Liver (tissue), 3 donors: ENCODE measurements around the gene MAGED2.

Experiments used
- EGR1 ChIP-seq, 2 donors: IDR thresholded peaks; 2 replicates each; pipeline ENCODE4 v1.6.1; 2016 to 2018; ENCODE audit warnings: antibody characterized with exemption in 2 of 2, low read depth in 2 of 2
- FOXA2 ChIP-seq: IDR thresholded peaks from 2 replicates; pipeline ENCODE4 v1.6.1; 2016; ENCODE audit warnings: antibody characterized with exemption
- GABPA ChIP-seq, 2 donors: IDR thresholded peaks in 1 of 2; conservative IDR thresholded peaks in 1 of 2; 2 replicates each; pipeline ENCODE4 v1.6.1; 2016; ENCODE audit warnings: antibody characterized with exemption in 2 of 2, mild to moderate bottlenecking in 1 of 2, moderate library complexity in 1 of 2
- JUND ChIP-seq, 2 donors: IDR thresholded peaks; 2 replicates each; pipeline ENCODE4 v1.6.1; 2016; ENCODE audit warnings: antibody characterized with exemption in 2 of 2
- RAD21 ChIP-seq, 2 donors: IDR thresholded peaks; 2 replicates each; pipeline ENCODE4 v1.6.1; 2016; ENCODE audit warnings: antibody characterized with exemption in 2 of 2, mild to moderate bottlenecking in 2 of 2
- REST ChIP-seq: IDR thresholded peaks from 2 replicates; pipeline ENCODE4 v1.6.1; 2016; ENCODE audit warnings: antibody characterized with exemption, mild to moderate bottlenecking
- SP1 ChIP-seq: IDR thresholded peaks from 2 replicates; pipeline ENCODE4 v1.6.1; 2018; ENCODE audit warnings: antibody characterized with exemption, mild to moderate bottlenecking
- TAF1 ChIP-seq: conservative IDR thresholded peaks from 2 replicates; pipeline ENCODE4 v1.6.1; 2016; ENCODE audit warnings: antibody characterized with exemption, mild to moderate bottlenecking
- YY1 ChIP-seq: IDR thresholded peaks from 2 replicates; pipeline ENCODE4 v1.6.1; 2016; ENCODE audit warnings: antibody characterized with exemption, mild to moderate bottlenecking
- TF ChIP-seq, protein P1 (sequence below): fragments of 150-350 bp; IDR thresholded peaks from 2 replicates; pipeline ENCODE4 v1.5.1; 2017; ENCODE audit warnings: improper control_type of control experiment, low read depth, low read length; ENCODE audit not compliant: missing input control
- TF ChIP-seq, protein P2 (sequence below): IDR thresholded peaks from 2 replicates; pipeline ENCODE4 v1.6.1; 2016; ENCODE audit warnings: antibody characterized with exemption
- TF ChIP-seq, protein P3 (sequence below): IDR thresholded peaks from 2 replicates; pipeline ENCODE4 v1.6.1; 2016; ENCODE audit warnings: antibody characterized with exemption
- donor health status: healthy.
- donor health status: healthy.

DNA sequence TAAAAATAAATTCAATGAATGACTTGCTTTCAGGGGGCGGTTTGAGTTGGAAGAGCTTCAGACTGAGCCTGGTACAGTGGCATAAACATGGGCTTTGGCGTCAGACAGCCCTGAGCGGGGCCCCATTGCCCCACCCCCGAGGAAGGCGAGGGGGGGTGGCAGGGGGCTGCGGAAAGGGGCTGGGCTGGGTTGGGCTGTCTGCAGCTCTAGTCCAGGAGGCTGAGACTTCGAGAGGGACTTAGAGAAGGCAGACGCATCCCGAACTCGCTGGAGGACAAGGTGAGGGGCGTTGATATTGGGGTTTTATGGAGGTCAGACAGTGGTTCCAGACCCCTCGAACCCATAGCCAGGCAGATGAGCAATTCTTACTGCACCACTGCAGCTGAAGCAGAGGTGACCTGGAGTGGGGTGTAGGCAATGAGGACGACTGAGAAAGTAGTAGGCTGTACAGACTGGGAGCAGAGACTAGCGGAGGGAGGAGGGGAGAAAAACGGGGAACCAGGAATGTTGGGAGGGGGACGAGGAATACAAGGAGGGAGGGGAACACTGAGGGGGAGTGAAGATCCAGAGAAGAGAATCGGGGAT lies at the start of gene MAGED2:
- TF ChIP-seq, protein P1, sequence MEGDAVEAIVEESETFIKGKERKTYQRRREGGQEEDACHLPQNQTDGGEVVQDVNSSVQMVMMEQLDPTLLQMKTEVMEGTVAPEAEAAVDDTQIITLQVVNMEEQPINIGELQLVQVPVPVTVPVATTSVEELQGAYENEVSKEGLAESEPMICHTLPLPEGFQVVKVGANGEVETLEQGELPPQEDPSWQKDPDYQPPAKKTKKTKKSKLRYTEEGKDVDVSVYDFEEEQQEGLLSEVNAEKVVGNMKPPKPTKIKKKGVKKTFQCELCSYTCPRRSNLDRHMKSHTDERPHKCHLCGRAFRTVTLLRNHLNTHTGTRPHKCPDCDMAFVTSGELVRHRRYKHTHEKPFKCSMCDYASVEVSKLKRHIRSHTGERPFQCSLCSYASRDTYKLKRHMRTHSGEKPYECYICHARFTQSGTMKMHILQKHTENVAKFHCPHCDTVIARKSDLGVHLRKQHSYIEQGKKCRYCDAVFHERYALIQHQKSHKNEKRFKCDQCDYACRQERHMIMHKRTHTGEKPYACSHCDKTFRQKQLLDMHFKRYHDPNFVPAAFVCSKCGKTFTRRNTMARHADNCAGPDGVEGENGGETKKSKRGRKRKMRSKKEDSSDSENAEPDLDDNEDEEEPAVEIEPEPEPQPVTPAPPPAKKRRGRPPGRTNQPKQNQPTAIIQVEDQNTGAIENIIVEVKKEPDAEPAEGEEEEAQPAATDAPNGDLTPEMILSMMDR = no peak
- TF ChIP-seq JUND (IDR thresholded peaks at IDR 0.05) = no peak
- no peak for TF ChIP-seq GABPA (IDR thresholded peaks at IDR 0.05 in 1 of 2, conservative IDR thresholded peaks at IDR 0.05 in 1 of 2)
- TF ChIP-seq TAF1 = no peak
- TF ChIP-seq RAD21 (IDR thresholded peaks at IDR 0.05) = no peak
- TF ChIP-seq REST = no peak
- no peak for TF ChIP-seq YY1
- no peak for TF ChIP-seq FOXA2
- TF ChIP-seq, protein P2, sequence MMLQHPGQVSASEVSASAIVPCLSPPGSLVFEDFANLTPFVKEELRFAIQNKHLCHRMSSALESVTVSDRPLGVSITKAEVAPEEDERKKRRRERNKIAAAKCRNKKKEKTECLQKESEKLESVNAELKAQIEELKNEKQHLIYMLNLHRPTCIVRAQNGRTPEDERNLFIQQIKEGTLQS = no peak
- TF ChIP-seq, protein P3, sequence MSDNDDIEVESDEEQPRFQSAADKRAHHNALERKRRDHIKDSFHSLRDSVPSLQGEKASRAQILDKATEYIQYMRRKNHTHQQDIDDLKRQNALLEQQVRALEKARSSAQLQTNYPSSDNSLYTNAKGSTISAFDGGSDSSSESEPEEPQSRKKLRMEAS = no peak
- no peak for TF ChIP-seq SP1
- no peak for TF ChIP-seq EGR1 (IDR thresholded peaks at IDR 0.05; ENCODE audit: low read depth in 2 of 2)
